Brain microvascular endothelial cell (primary cell): ENCODE results near the gene C2CD2.

ENCODE experiments used
- DNase-seq: peaks from one replicate; pipeline ENCODE4 v3.0.0-alpha.2; 2020
- H3K27ac ChIP-seq: fragments of 250-450 bp; sonication (Bioruptor Pico); 2 replicates; pipeline ENCODE4 v1.5.1; 2020; ENCODE audit warnings: mild to moderate bottlenecking, moderate library complexity
- H3K27me3 ChIP-seq: fragments of 250-450 bp; sonication (Bioruptor Pico); replicated peaks from 2 replicates; pipeline ENCODE4 v1.5.1; 2020; ENCODE audit warnings: mild to moderate bottlenecking
- H3K36me3 ChIP-seq: fragments of 250-450 bp; sonication (Bioruptor Pico); replicated peaks from 2 replicates; pipeline ENCODE4 v1.5.1; 2020; ENCODE audit warnings: mild to moderate bottlenecking
- H3K4me3 ChIP-seq: 2 replicates; pipeline ENCODE4 v1.5.1; 2011; ENCODE audit warnings: low read depth, mild to moderate bottlenecking, control low read depth, low read length, moderate library complexity
- CTCF ChIP-seq: IDR thresholded peaks from 2 replicates; pipeline ENCODE4 v1.5.1; 2011; ENCODE audit warnings: low read depth, mild to moderate bottlenecking, moderate library complexity, low read length, control low read depth, inconsistent platforms; ENCODE audit errors: missing control alignments
- in situ Hi-C: cut with HindIII; loops from 2 replicates; pipeline ENCODE4 v1.10.0; 2017; ENCODE audit warnings: low sequenced_read_pairs, low pct_ligation_motif_present

C2CD2 gene

GRCh38 chr21:41939391-41939790 is 14.4 kb downstream of the C2CD2 start:
- Histone ChIP-seq H3K27me3 (no peaks in the 10 kb centered on the region), H3K36me3 (peaks cover 5% of the 10 kb centered on the region), H3K4me3 (no peak overlapping the region), H3K27ac (no peak overlapping the region)
- DNase-seq = no peak
- TF ChIP-seq CTCF = no peak
- in situ Hi-C loops = no loop called here

GRCh38 chr21:41933313-41934079 is 20.3 kb downstream of the C2CD2 start:
- in situ Hi-C loops = no loop called here
- Histone ChIP-seq H3K27ac (peak overlapping the region; percentile 80), H3K36me3 (no peaks in the 10 kb centered on the region), H3K27me3 (no peaks in the 10 kb centered on the region), H3K4me3 (peak overlapping the region; percentile 42)
- peak; percentile 71 for TF ChIP-seq CTCF
- no peak for DNase-seq

- no peak for TF ChIP-seq CTCF
- in situ Hi-C loops = no loop called here
- H3K27ac ChIP-seq = peak overlapping the region; percentile 80
Measured at GRCh38 chr21:41932576-41933312, 21.1 kb downstream of the C2CD2 start.

GRCh38 chr21:41932191-41932575 is 21.6 kb downstream of the C2CD2 start:
- TF ChIP-seq CTCF = peak; percentile 71
- in situ Hi-C loops = no loop called here
- Histone ChIP-seq H3K27ac (peak overlapping the region; percentile 80), H3K4me3 (no peak overlapping the region), H3K27me3 (no peaks in the 10 kb centered on the region), H3K36me3 (no peaks in the 10 kb centered on the region)
- peak; percentile 63 for DNase-seq

More at GRCh38 chr21:41932576-41933312, 21.1 kb downstream of the C2CD2 start:
- no peak overlapping the region for H3K4me3 ChIP-seq
- peak; percentile 65 for DNase-seq
- no peaks in the 10 kb centered on the region for H3K36me3 ChIP-seq
- H3K27me3 ChIP-seq = no peaks in the 10 kb centered on the region

- Histone ChIP-seq H3K4me3 (no peak overlapping the region), H3K36me3 (no peaks in the 10 kb centered on the region), H3K27ac (no peak overlapping the region), H3K27me3 (no peaks in the 10 kb centered on the region)
- in situ Hi-C loops = no loop called here
- DNase-seq = no peak
- TF ChIP-seq CTCF = no peak
Measured at GRCh38 chr21:41931041-41931451, 22.8 kb downstream of the C2CD2 start.
